SK-N-SH (cell line): ENCODE data around the gene KSR2.

Experiments used
- CTCF ChIP-seq: fragments of 200-600 bp; sonication (generic); IDR thresholded peaks from 2 replicates; pipeline ENCODE4 v1.6.1; 2017; ENCODE audit warnings: antibody characterized with exemption, mild to moderate bottlenecking, moderate library complexity
- ELF1 ChIP-seq: IDR thresholded peaks from 2 replicates; pipeline ENCODE4 v1.4.0; 2012
- MEF2A ChIP-seq: IDR thresholded peaks from 2 replicates; pipeline ENCODE4 v1.4.0; 2012; ENCODE audit warnings: low read depth, borderline replicate concordance
- NFIC ChIP-seq: IDR thresholded peaks from 2 replicates; pipeline ENCODE4 v1.4.0; 2012; ENCODE audit warnings: borderline replicate concordance
- RFX5 ChIP-seq: IDR thresholded peaks from 2 replicates; pipeline ENCODE4 v1.6.1; 2012; ENCODE audit warnings: mild to moderate bottlenecking, improper control_type of control experiment, low read length
- YY1 ChIP-seq: IDR thresholded peaks from 2 replicates; pipeline ENCODE4 v1.4.0; 2012; ENCODE audit warnings: low read depth, mild to moderate bottlenecking
- TF ChIP-seq, protein P1 (sequence below): IDR thresholded peaks from 2 replicates; pipeline ENCODE4; 2012

DNA sequence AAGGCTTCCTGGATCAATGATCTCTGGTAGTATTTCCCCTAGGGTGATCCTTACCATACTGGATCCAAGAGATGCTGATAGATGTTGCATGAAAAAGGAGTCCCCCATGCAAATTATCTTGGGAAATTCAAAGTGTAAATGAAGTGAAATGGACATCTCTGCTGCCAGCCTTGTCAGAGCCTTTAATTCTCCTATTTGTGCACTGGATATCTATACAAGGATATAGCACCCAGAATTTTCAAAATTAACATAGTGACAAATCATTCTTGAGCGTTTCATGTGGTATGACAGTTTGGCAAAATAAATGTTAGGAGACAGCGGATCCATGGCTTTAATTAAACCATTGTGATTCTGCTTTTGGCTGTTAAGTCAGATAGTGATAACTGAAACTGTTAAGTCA is 260.9 kb downstream of the KSR2 start:
- TF ChIP-seq MEF2A (no peak), NFIC (no peak), RFX5 (no peak), CTCF (no peak), YY1 (no peak), ELF1 (no peak)
- TF ChIP-seq, protein P1, sequence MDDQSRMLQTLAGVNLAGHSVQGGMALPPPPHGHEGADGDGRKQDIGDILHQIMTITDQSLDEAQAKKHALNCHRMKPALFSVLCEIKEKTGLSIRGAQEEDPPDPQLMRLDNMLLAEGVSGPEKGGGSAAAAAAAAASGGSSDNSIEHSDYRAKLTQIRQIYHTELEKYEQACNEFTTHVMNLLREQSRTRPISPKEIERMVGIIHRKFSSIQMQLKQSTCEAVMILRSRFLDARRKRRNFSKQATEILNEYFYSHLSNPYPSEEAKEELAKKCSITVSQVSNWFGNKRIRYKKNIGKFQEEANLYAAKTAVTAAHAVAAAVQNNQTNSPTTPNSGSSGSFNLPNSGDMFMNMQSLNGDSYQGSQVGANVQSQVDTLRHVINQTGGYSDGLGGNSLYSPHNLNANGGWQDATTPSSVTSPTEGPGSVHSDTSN = no peak
